HG03108 (cell line): Measurements from ENCODE around the gene RNF180.
"Not testable (repeated sequence)": the region's sequence is repeated elsewhere in the genome, so short reads cannot be mapped to it uniquely, and the experiment has no call there.

Experiments used
- ATAC-seq: cut with Tn5 transposase; IDR thresholded peaks from one replicate; pipeline ENCODE4 v1.9.1; 2021; ENCODE audit warnings: moderate library complexity; ENCODE audit not compliant: unreplicated experiment

RNF180 gene

GRCh38 chr5:64269164-64269563 lies 103.5 kb downstream of the RNF180 start:
- ATAC-seq: no peak

GRCh38 chr5:64273276-64273675 lies 107.6 kb downstream of the RNF180 start:
- ATAC-seq: no peak

GRCh38 chr5:64285188-64286130 lies 119.8 kb downstream of the RNF180 start:
- ATAC-seq: no peak

GRCh38 chr5:64286381-64286780 lies 120.7 kb downstream of the RNF180 start:
- ATAC-seq: no peak

- ATAC-seq: not testable (repeated sequence)
Observed at GRCh38 chr5:64288496-64288895, 122.9 kb downstream of the RNF180 start.

- ATAC-seq: no peak
Observed at GRCh38 chr5:64292611-64293215, 127.1 kb downstream of the RNF180 start.

- no peak for ATAC-seq
Observed at GRCh38 chr5:64295101-64295500, 129.5 kb downstream of the RNF180 start.

- no peak for ATAC-seq
Observed at GRCh38 chr5:64298586-64298985, 132.9 kb downstream of the RNF180 start.

GRCh38 chr5:64299805-64300204 lies 134.2 kb downstream of the RNF180 start:
- no peak for ATAC-seq

GRCh38 chr5:64301566-64301965 lies 135.9 kb downstream of the RNF180 start:
- no peak for ATAC-seq

GRCh38 chr5:64308135-64308534 lies 142.5 kb downstream of the RNF180 start:
- ATAC-seq: no peak

- ATAC-seq: no peak
Observed at GRCh38 chr5:64312491-64312890, 146.8 kb downstream of the RNF180 start.

GRCh38 chr5:64315778-64316177 lies 150.1 kb downstream of the RNF180 start:
- ATAC-seq: no peak

- no peak for ATAC-seq
Observed at GRCh38 chr5:64318175-64318574, 152.5 kb downstream of the RNF180 start.

- no peak for ATAC-seq
Observed at GRCh38 chr5:64323591-64323990, 157.9 kb downstream of the RNF180 start.

- no peak for ATAC-seq
Observed at GRCh38 chr5:64330728-64331231, 165.1 kb downstream of the RNF180 start.

GRCh38 chr5:64331597-64332277 lies 166.1 kb downstream of the RNF180 start:
- ATAC-seq: no peak

GRCh38 chr5:64333886-64334285 lies 168.2 kb downstream of the RNF180 start:
- no peak for ATAC-seq

GRCh38 chr5:64339769-64340168 lies 174.1 kb downstream of the RNF180 start:
- ATAC-seq: no peak

- no peak for ATAC-seq
Observed at GRCh38 chr5:64340293-64340692, 174.7 kb downstream of the RNF180 start.

GRCh38 chr5:64341340-64341739 lies 175.7 kb downstream of the RNF180 start:
- ATAC-seq: no peak
